Measurements from ENCODE around the gene RCSD1. TPM values are rescaled to one million over a fixed set of nuclear protein-coding genes. Genes with fewer than 3 reads are reported as not detected.

The RCSD1 gene
- polyA plus RNA-seq, 3 donors = 116 to 218 (median 216) TPM

DNA sequence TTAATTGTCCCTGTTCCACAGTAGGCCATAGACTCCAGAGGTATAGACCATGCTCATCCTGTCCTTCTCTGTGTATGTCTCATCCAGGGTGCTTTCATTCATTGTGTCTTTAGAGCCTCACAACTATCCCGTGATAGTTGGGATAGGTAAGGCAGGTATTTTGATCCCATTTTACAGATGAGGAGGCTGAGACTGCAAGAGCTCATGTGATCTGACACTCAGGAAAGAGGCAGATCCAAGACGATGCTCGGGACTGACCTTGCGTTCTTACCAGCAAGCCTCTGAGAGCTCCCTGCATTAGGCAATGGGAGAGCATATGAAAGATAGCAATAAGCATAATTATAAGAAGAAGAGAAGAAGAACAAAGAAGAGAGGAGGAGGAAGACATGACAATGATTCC, 42.8 kb downstream of the RCSD1 start:
- intact Hi-C loops (cut with micrococcal nuclease) = no loop called here
- TF ChIP-seq, protein P1, sequence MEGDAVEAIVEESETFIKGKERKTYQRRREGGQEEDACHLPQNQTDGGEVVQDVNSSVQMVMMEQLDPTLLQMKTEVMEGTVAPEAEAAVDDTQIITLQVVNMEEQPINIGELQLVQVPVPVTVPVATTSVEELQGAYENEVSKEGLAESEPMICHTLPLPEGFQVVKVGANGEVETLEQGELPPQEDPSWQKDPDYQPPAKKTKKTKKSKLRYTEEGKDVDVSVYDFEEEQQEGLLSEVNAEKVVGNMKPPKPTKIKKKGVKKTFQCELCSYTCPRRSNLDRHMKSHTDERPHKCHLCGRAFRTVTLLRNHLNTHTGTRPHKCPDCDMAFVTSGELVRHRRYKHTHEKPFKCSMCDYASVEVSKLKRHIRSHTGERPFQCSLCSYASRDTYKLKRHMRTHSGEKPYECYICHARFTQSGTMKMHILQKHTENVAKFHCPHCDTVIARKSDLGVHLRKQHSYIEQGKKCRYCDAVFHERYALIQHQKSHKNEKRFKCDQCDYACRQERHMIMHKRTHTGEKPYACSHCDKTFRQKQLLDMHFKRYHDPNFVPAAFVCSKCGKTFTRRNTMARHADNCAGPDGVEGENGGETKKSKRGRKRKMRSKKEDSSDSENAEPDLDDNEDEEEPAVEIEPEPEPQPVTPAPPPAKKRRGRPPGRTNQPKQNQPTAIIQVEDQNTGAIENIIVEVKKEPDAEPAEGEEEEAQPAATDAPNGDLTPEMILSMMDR (IDR thresholded peaks at IDR 0.05) = no peak
- Histone ChIP-seq H3K9me3 (replicated peaks in 1 of 2; ENCODE audit: control insufficient read depth in 1 of 2, insufficient read depth in 1 of 2, low read length in 2 of 2) (no peaks in the 10 kb centered on the region), H3K4me2 (replicated peaks; ENCODE audit: extremely low read depth, low read length, poor library complexity, severe bottlenecking) (no peak overlapping the region), H3K9ac (ENCODE audit: insufficient read depth, low read length, poor library complexity, severe bottlenecking) (no peak overlapping the region), H3K36me3 (replicated peaks in 1 of 2; ENCODE audit: control insufficient read depth in 1 of 2, insufficient read depth in 2 of 2, low read length in 2 of 2) (peaks cover 59 to 88% of the 10 kb centered on the region in 2 donors), H3K27ac (ENCODE audit: low read depth in 1 of 2, low read length in 2 of 2) (peak overlapping the region in 1 of 2 donors; percentile 67), H3K4me1 (ENCODE audit: control insufficient read depth in 1 of 2, insufficient read depth in 2 of 2, low read length in 2 of 2) (peaks cover 46 to 60% of the 10 kb centered on the region in 2 donors), H3K27me3 (ENCODE audit: control insufficient read depth in 2 of 2, insufficient read depth in 2 of 2, low read length in 2 of 2) (no peaks in the 10 kb centered on the region), H3K79me2 (ENCODE audit: insufficient read depth, low read length) (peaks cover 100% of the 10 kb centered on the region), H3K4me3 (replicated peaks in 1 of 3; ENCODE audit: low read depth in 2 of 3, low read length in 3 of 3) (no peak overlapping the region), H2AFZ (ENCODE audit: insufficient read depth, low read depth, low read length, poor library complexity, severe bottlenecking) (no peak overlapping the region), H4K20me1 (ENCODE audit: insufficient read depth, low read length) (peaks cover 100% of the 10 kb centered on the region)
- no peaks in the 10 kb centered on the region for H3K9me3 Mint-ChIP-seq
- peaks cover 76% of the 10 kb centered on the region for H3K4me1 Mint-ChIP-seq
- peaks cover 11 to 76% of the 10 kb centered on the region in 2 donors for H3K36me3 Mint-ChIP-seq
- 93% methylated on average over 3 of the region's 4 CpGs for WGBS (ENCODE audit: insufficient coverage)
- no peak overlapping the region for H3K4me3 Mint-ChIP-seq
- H3K27me3 Mint-ChIP-seq (ENCODE audit: low read depth in 3 of 3) = no peaks in the 10 kb centered on the region
- no peak for DNase-seq
- H3K27ac Mint-ChIP-seq = peak overlapping the region in 5 of 7 donors; percentile 21 to 87 (median 62)

DNA sequence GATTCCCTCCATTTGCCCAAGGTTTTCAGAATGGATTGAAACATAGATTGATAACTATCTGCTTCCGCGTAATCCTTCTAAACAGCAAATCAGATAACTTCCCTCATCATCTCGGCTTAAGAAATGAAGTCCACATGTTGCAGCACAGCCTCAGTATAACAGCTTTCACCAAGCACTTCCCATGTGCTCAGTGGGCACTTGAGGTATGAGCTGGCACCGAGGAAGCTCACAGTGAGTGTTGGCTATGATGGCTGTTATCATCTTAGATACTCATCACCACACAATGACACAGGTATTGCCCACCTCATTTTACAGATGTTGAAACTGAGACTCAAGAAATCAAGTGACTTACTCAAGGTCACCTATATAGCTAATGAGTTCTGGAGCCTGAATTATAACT, 43.2 kb downstream of the RCSD1 start:
- no peak overlapping the region for H3K9ac ChIP-seq (ENCODE audit: insufficient read depth, low read length, poor library complexity, severe bottlenecking)

More for the DNA sequence above, 43.2 kb downstream of the RCSD1 start:
- intact Hi-C loops (cut with micrococcal nuclease) = no loop called here
- Histone ChIP-seq H3K79me2 (ENCODE audit: insufficient read depth, low read length) (peaks cover 100% of the 10 kb centered on the region), H4K20me1 (ENCODE audit: insufficient read depth, low read length) (peaks cover 100% of the 10 kb centered on the region), H2AFZ (ENCODE audit: insufficient read depth, low read depth, low read length, poor library complexity, severe bottlenecking) (no peak overlapping the region), H3K4me3 (replicated peaks in 1 of 3; ENCODE audit: low read depth in 2 of 3, low read length in 3 of 3) (no peak overlapping the region), H3K4me1 (ENCODE audit: control insufficient read depth in 1 of 2, insufficient read depth in 2 of 2, low read length in 2 of 2) (peaks cover 42 to 55% of the 10 kb centered on the region in 2 donors), H3K27me3 (ENCODE audit: control insufficient read depth in 2 of 2, insufficient read depth in 2 of 2, low read length in 2 of 2) (no peaks in the 10 kb centered on the region), H3K9me3 (replicated peaks in 1 of 2; ENCODE audit: control insufficient read depth in 1 of 2, insufficient read depth in 1 of 2, low read length in 2 of 2) (no peaks in the 10 kb centered on the region), H3K27ac (ENCODE audit: low read depth in 1 of 2, low read length in 2 of 2) (peak overlapping the region in 1 of 2 donors; percentile 67), H3K36me3 (replicated peaks in 1 of 2; ENCODE audit: control insufficient read depth in 1 of 2, insufficient read depth in 2 of 2, low read length in 2 of 2) (peaks cover 59 to 92% of the 10 kb centered on the region in 2 donors), H3K4me2 (replicated peaks; ENCODE audit: extremely low read depth, low read length, poor library complexity, severe bottlenecking) (no peak overlapping the region)
- Mint-ChIP-seq H3K36me3 (peaks cover 7 to 74% of the 10 kb centered on the region in 2 donors), H3K27me3 (ENCODE audit: low read depth in 3 of 3) (no peaks in the 10 kb centered on the region), H3K9me3 (no peaks in the 10 kb centered on the region), H3K4me1 (peaks cover 72% of the 10 kb centered on the region), H3K4me3 (no peak overlapping the region), H3K27ac (peak overlapping the region in 5 of 7 donors; percentile 21 to 87 (median 48))
- DNase-seq = no peak
- TF ChIP-seq, protein P1 (IDR thresholded peaks at IDR 0.05) = no peak
- 46% methylated on average over 3 of the region's 4 CpGs for WGBS (ENCODE audit: insufficient coverage)

All from CD14-positive monocyte (primary cell).